Measurements from ENCODE around the gene SLC44A5.
"Not testable (repeated sequence)": the region's sequence is repeated elsewhere in the genome, so short reads cannot be mapped to it uniquely, and the experiment has no call there.

SLC44A5 gene

DNA sequence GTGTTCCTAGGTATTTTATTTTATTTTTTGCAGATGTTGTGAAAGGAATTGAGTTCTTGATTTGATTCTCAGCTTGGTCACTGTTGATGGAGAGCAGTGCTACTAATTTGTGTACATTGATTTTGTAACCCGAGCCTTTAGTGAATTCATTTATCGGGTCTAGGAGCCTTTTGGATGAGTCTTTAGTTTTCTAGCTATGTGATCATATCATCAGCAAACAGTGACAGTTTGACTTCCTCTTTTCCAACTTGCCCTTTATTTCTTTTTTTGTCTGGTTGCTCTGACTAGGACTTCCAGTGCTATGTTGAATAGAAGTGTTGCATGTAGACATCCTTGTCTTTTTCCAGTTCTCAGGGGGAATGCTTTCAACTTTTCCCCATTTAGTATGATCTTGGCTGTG lies 337.8 kb downstream of the SLC44A5 start:
- DNase-seq (ENCODE audit: low spot score) = no peak

DNA sequence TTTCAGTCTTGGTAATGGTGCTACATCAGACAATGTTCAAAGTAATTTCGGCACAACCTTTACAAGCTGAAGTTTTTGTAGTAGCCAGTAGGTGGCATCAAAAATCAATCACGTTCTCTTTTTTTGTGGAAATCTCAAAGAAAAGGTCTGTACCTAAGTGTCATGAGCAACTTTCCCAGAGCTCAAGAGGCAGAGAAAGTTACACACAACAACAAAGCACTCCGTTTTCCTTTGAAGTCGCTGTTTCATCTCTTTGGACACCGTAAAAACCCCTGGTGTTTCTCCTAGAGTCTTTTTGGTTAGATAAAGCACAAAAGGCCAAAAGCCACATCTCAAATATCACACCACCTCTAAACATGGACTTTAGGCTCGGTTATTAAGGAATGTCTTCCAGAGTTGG lies 345.1 kb downstream of the SLC44A5 start:
- peak; percentile 16 for DNase-seq (ENCODE audit: low spot score)

DNA sequence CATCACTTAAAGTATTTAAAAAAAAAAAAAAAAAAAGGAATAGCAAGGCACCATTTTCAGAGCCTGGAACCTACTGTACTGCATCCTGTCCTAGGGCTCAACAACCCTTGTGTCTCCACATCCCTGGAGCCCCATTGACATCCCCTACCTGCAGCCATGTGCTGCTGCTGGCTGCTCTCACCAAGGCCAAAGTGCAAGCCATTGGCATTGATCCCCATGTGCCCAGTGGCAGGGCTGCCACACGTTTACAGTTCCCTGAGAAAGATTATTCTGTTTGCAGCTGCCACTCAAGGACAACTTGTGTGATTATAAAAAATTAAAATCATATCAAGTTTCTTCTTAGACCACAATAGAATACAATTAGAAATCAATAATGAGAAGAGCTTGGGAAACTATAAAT lies 346.8 kb downstream of the SLC44A5 start:
- no peak for DNase-seq (ENCODE audit: low spot score)

DNA sequence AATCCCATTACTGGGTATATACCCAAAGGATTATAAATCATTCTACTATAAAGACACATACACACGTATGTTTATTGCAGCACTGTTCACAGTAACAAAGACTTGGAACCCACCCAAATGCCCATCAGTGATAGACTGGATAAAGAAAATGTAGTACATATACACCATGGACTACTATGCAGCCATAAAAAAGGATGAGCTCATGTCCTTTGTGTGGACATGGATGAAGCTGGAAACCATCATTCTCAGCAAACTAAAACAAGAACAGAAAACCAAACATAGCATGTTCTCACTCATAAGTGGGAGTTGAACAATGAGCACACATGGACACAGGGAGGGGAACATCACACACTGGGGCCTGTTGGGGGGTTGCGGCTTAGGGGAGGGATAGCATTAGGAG lies 347.3 kb downstream of the SLC44A5 start:
- DNase-seq (ENCODE audit: low spot score) = not testable (repeated sequence)

DNA sequence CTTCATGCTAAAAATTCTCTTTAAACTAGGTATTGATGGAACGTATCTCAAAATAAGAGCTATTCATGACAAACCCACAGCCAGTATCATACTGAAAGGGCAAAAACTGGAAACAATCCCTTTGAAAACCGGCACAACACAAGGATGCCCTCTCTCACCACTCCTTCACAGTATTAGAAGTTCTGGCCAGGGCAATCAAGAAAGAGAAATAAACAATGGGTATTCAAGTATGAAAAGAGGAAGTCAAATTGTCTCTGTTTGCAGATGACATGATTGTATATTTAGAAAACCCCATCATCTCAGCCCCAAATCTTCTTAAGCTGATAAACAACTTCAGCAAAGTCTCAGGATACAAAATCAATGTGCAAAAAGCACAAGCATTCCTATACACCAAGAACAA lies 349.0 kb downstream of the SLC44A5 start:
- not testable (repeated sequence) for DNase-seq (ENCODE audit: low spot score)

DNA sequence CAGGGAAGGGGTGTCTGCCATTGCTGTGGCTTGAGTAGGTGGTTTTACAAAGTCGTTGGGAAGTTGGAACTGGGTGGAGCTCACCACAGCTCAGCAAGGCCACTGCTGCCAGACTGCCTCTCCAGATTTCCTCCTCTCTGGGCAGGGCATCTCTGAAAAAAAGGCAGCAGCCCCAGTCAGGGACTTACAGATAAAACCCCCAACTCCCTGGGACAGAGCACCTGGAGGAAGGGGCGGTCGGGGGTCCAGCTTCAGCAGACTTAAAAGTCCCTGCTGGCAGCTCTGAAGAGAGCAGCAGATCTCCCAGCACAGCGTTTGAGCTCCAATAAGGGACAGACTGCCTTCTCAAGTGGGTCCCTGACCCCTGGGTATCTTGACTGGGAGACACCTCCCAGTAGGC lies 352.6 kb downstream of the SLC44A5 start:
- no peak for DNase-seq (ENCODE audit: low spot score)

DNA sequence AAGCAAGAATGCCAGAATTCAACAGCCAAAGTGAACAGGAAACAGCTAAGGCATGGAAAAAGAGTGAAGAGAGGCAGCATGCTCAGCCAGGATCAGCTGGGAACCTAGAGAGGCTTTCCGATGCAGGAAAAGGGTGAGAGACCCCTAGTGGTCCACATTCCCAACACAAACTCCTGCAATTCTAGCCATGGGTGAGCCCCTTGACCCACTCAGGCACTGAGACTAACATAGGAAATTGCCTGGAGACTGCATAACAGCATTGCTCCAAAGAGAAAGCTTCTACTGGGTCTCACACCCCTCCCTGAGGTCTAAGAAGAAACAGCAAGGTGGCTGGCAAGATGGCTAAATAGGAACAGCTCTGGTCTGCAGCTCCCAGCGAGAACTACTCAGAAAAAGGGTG lies 353.5 kb downstream of the SLC44A5 start:
- no peak for DNase-seq (ENCODE audit: low spot score)

DNA sequence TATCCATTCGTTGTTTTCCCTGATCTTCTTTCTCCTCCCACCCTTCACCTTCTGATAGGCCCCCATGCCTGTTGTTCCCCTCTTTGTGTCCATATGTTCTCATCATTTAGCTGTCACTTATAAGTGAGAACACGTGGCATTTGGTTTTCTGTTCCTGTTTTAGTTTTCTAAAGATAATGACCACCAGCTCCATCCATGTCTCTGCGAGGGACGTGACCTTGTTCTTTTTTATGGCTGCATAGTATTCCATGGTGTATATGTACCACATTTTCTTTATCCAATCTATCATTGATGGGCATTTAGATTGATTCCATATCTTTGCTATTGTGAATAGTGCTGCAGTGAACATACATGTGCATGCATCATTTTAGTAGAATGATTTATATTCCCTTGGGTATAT lies 360.8 kb downstream of the SLC44A5 start:
- not testable (repeated sequence) for DNase-seq (ENCODE audit: low spot score)

DNA sequence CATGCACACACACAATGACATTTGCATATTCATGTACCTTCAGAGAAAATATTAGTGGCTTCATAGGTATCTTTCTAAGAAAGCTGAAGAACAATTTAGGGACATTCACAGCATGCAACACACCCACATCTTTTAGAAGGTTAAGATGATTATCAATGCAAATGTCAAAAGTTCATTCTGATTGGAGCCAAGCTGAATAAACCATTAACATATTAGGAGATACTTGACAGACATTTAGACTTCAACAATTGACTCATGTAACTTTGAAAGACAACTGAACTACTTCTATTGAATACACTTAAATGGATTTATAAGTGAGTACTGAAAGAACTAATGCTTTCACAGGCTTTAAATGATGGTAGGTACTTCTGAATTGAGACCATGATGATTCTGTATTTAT lies 365.7 kb downstream of the SLC44A5 start:
- no peak for DNase-seq (ENCODE audit: low spot score)

DNA sequence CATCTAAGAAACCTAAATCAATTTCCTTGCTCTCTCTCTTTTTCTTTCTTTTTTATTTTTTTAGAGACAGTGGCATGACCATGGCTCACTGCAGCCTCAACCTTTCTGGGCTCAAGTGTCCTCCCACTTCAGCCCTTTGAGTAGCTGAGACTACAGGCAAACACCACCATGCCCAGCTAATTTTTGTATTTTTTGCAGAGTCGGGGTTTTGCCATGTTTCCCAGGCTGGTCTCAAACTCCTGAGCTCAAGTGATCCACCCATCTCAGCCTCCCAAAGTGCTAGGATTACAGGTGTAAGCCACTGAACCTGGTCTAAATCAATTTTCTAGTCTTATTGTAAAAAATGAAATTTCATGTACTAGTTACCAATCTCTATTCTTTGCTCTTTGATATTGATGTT lies 367.8 kb downstream of the SLC44A5 start:
- DNase-seq (ENCODE audit: low spot score) = no peak

DNA sequence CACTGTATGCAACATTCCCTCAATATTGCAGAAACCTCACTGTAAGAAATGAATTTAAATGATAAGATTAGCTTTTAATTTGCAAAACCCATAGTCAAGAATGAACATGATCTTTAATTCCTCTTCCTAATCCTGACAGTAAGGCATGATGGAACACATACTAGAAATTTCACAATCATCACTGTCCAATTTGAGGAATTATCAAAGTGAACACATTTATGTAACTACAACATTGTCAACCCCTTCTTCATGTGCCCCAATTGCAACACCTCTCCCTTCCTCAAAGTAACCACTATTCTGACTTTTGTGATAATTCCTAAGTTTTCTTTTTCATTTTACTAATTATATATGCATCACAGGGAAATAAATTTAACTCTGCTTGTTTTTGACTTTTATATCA lies 373.6 kb downstream of the SLC44A5 start:
- DNase-seq (ENCODE audit: low spot score) = no peak

DNA sequence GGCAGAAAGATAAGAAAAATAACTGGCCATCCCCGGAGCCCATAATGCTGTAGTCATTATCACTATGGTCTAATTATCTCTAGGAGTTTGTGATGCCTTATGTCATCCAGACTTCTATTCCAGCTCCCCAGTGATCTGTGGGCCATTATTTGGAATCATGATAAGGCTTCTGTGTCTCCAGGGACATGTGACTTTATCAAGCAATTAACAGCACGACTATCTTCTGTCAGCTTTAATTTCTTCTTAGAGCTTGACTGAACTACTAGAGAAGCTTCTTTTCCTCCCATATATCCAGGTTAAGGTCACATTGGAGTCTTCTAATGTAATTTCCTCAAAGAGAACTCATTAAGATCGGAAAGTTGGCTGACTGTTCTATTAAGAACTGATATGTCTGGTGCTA lies 376.4 kb downstream of the SLC44A5 start:
- no peak for DNase-seq (ENCODE audit: low spot score)

DNA sequence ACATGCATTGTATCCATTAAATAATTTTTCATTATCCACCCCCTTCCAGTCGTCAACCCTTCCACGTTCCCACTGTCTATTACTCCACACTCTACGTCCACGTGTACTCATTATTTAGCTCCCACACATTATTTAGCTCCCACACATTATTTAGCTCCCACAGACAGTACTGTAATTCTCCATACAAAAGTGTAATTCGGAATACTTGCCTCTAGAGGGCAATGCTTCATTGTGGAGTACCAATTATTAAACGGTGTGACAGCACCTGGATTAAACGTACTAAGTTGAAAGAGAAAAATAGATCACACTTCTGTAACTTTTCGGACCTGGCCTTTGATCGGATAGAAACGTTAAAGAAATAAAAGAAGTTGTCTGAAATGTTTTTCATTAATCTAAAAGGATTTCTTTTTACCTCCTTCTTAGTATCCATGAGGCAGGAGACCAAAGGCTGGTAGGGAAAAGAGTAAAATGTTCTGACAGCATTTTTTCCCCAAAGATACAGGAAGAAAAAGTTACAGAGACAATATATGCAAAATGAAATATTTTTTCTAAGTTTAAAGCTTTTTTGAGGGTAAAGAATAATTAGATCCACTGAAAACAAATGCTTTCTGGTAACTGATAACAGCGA lies 377.5 kb downstream of the SLC44A5 start:
- DNase-seq (ENCODE audit: low spot score) = peak; percentile 10

DNA sequence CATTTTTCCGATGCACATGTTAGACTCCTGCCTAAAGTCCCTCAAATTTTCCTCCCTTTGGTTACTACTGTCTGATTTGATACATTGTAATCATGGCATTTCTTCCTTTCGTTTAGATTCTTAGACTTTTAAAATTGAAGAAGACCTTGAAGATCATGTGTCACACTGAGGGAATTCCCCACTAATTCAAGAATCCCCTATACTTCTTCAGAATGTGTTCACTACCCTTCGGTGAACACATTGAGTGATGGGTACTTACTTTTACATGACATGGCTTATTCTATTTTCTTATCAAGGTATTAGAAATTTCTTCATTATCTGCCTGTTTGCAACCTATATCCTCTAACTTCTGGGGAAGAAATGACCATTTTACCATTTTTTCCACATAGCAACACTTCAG lies 390.8 kb downstream of the SLC44A5 start:
- DNase-seq (ENCODE audit: low spot score) = no peak

DNA sequence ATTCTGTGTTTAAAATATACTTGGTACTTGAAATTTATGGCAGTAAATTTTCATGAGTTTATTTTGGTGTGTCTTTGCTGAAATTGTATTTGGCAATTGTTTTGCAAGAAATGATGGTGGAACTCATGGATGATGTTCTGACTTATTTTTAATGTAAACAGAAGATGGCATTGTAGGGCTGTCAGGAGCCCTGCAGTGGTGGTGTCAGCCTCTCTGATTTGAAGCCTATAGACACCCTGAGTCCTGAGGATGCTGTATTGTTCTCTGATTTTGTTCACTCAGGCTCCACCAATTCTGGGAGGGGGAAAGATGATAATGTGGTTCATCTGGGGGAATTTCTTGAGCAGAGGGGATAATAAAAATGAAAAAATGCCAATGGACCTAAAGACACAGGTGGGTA lies 396.9 kb downstream of the SLC44A5 start:
- no peak for DNase-seq (ENCODE audit: low spot score)

DNA sequence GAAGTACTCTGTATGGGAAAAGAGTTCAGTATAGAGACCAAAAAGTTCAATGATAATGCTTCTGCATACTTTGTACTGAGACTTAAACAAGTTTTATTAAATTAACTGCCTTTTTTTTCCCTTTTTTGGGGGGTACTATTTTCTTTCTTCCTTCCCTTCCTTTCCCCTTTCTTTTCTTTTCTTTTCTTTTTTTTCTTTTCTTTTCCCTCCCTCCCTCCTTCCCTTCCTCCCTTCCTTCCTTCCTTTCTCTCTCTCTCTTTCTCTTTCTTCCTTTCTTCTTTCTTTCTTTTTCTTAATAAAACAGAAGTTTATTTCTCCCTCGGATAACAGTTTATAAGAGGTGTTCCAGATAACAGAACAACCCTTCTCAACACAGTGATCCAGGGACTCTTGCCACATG lies 399.3 kb downstream of the SLC44A5 start:
- no peak for DNase-seq (ENCODE audit: low spot score)

DNA sequence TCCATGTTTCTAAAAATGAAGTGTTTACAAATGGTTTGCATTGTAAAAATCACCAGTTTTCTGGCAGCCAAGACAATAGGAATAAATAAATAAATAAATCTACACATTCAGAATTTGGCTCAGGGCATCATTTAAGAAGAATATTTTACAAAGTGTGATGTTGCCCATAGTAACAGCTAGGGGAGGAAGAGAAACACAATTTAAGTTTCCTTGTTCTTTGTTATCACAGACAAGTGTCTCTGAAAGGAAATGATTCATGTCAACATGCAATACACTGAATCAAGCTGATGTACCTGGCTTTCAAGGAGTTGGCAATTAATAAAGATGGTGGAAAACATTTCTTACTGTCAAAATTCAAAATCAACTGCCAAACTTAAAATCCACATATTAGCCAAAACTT lies 402.1 kb downstream of the SLC44A5 start:
- DNase-seq (ENCODE audit: low spot score) = no peak

DNA sequence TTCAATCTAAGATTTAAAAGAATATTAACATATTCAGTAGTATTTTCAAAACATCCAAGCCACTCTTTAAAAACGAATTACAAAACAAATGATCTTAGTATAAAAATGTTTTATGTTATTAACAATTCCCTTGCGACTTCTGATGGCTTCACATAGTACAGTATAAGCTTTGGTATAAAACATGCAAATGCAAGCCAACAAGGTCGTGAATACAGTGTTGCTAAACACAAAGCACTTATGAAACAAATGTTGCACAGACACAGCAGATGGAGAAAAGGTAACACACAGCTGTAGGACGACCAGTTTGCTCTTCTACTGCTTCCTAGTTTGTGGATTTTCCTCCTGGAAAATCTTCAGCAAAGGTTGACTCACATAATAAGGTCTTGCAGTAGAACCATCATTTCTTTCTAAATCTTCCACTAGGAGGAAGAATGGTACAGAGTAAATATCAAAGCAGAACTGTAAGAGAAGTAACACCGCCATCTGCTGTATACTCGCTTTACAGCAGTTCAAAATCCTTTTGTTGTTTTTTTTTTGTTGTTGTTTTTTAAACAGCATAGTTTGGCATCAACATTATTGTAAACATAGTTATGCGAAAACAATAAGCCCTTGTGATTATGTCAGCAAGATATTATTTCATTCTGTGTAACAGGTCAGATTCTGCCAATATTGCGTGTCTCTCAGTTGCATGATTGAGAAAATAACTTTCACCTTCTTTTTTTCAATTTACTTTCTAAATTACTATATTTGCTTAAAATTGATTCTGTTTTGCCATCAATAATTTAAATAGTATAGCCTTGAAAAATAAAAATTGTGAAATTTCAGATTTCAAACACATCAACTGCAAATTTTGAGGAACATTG lies 407.3 kb downstream of the SLC44A5 start:
- no peak for DNase-seq (ENCODE audit: low spot score)

DNA sequence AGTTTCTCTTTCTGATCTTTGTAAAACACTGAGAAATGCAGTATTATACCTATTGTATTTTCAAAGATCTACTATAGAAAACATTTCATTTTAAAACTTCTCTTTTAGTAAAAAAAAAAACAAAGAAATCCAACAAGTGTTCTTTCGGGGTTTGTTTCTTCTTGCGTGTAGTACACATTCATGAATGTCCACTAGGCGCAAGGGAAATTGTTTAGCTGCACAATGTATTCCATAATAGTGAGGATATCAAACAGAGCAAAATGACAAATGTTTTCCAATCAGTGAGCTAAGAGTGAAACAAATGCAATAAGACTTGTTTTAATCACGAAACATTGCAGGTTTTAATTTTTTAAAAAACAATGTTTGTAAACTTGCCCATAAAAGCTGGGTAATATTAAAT lies 408.2 kb downstream of the SLC44A5 start:
- no peak for DNase-seq (ENCODE audit: low spot score)

DNA sequence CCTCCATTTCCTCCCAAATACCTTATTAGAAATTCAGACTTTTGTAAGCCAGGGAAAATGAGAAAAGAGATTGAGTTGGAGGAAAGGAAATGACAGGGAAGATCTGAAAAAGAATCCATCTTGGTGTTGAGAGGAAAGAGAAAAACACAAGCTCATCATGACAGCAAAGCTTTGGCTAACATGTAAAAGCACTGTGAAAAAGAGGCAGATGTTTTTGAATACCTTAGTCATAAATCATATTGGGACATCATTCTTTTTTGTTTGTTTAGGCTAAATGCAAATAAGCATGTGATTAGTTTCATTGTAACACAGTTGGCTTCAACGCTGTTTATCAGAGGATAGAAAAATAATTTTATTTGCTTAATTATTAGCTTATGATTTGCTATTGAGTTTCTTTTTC lies 412.2 kb downstream of the SLC44A5 start:
- DNase-seq (ENCODE audit: low spot score) = no peak

DNA sequence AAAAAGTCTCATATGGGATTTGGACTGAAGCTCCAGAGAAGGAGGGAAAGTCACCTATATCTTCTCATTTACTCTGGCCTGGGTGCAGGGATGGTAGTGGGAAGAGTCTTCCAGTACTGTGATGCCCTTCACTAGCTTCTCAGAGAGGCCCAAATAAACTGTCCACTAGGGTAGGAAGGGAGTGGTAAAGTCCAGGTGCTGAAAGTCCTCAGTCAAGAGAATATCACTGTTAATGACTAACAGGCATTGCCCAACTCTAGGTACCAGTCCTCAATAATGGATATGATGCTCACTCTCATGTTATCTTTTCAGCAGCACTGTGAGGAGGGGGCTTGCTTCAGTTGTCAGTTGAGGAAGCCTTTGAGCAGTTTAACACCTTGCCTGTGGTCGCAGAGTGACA lies 412.8 kb downstream of the SLC44A5 start:
- no peak for DNase-seq (ENCODE audit: low spot score)

DNA sequence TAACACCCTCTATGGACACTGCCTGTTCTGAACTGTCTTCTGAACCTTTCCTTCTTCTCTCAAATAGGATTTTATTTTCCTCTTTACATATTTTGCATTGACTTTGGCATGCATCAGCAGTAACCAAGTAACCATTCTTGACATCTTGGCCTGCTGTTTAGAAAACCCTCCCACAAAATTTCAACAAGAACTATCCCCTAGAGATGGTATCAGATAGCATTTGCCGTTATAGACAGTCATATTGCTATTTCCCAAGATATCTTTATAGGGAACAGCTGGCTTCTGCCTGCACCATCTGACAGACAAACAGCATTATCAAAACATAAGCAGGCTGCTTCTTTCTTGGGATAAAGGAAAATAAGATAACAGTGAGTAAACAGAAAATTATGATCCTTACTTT lies 422.0 kb downstream of the SLC44A5 start:
- DNase-seq (ENCODE audit: low spot score) = no peak

DNA sequence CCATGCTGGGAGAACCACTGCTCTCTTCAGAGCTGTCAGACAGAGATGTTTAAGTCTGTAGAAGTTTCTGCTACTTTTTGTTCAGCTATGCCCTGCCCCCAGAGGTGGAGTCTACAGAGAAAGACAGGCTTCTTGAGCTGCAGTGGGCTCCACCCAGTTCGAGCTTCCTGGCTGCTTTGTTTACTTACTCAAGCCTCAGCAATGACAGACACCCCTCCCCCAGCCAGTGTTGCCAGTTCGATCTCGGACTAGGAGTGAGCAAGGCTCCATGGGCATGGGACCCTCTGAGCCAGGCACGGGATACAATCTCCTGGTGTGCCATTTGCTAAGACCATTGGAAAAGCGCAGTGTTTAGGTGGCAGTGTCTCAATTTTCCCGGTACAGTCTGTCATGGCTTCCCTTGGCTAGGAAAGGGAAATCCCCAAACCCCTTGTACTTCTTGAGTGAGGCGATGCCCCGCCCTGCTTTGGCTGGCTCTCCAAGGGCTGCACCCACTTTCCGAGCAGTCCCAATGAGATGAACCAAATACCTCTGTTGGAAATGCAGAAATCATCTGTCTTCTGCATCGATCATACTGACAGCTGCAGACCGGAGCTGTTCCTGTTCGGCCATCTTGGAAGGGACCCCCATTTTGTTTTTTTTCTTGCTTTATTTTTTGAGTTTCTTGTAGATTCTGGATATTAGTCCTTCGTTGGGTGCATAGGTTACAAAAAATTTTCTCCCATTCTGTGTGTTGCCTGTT lies 429.5 kb downstream of the SLC44A5 start:
- not testable (repeated sequence) for DNase-seq (ENCODE audit: low spot score)
